Upper lobe of left lung (tissue), 6 donors: ENCODE measurements around the gene MAP3K9. TPM values are rescaled to one million over a fixed set of nuclear protein-coding genes. Genes with fewer than 3 reads are reported as not detected.

ENCODE experiments used
- ATAC-seq, 2 donors: fragments of 200-7000 bp; cut with Tn5 transposase; one replicate each; pipeline ENCODE4 v1.9.1; 2022; ENCODE audit warnings: mild to moderate bottlenecking in 2 of 2, moderate library complexity in 2 of 2; ENCODE audit not compliant: low FRiP score in 2 of 2
- DNase-seq, 2 donors: peaks; one replicate each; pipeline ENCODE4 v3.0.0-alpha.2; 2019 to 2020
- H3K27ac ChIP-seq, 4 donors: fragments of 200-600 bp; sonication (generic); one replicate each; pipeline ENCODE4 v1.5.1; 2016 to 2019
- H3K27me3 ChIP-seq, 4 donors: fragments of 200-600 bp; sonication (generic); one replicate each; pipeline ENCODE4 v1.5.1; 2017 to 2019
- H3K36me3 ChIP-seq, 4 donors: fragments of 200-600 bp; sonication (generic); one replicate each; pipeline ENCODE4 v1.5.1; 2016 to 2019
- H3K4me1 ChIP-seq, 4 donors: fragments of 200-600 bp; sonication (generic); one replicate each; pipeline ENCODE4 v1.5.1; 2018 to 2019
- H3K4me3 ChIP-seq, 4 donors: fragments of 200-600 bp; sonication (generic); one replicate each; pipeline ENCODE4 v1.5.1; 2017 to 2019; ENCODE audit warnings: mild to moderate bottlenecking in 2 of 4, moderate library complexity in 1 of 4
- H3K9me3 ChIP-seq, 4 donors: fragments of 200-600 bp; sonication (generic); one replicate each; pipeline ENCODE4 v1.5.1; 2018 to 2019
- EP300 ChIP-seq, 4 donors: sonication (generic); formaldehyde crosslinking; IDR thresholded peaks; one replicate each; pipeline ENCODE4 v1.5.1; 2017; ENCODE audit warnings: antibody characterized with exemption in 4 of 4, control low read depth in 2 of 4
- POLR2A ChIP-seq, 4 donors: fragments of 450-650 bp; IDR thresholded peaks; one replicate each; pipeline ENCODE4 v1.5.1; 2016 to 2017; ENCODE audit warnings: antibody characterized with exemption in 4 of 4, mild to moderate bottlenecking in 2 of 4
- POLR2AphosphoS5 ChIP-seq, 2 donors: sonication (generic); formaldehyde crosslinking; IDR thresholded peaks; one replicate each; pipeline ENCODE4 v1.5.1; 2017; ENCODE audit warnings: antibody characterized with exemption in 2 of 2
- WGBS, 2 donors: methylation state at CpG; one replicate each; pipeline ENCODE4 v1.1.5; 2017 to 2018; 5-methylcytosine and 5-hydroxymethylcytosine counted together
- total RNA-seq, 6 donors: library from RNA; depleted of rRNA in 4 of 6; stranded (reverse); fragments of >200 nt in 4 of 6; gene quantifications; one replicate each; pipeline versions ENCODE4 v1.1.0 to v1.2.1, GENCODE V29; 2016 to 2021
- TF ChIP-seq, protein P1 (sequence below), 6 experiments: fragments of 450-650 bp in 4 of 6; fragments of 200-600 bp in 2 of 6; sonication (generic) in 2 of 6; IDR thresholded peaks; one replicate each; pipeline ENCODE4 v1.5.1; 2016 to 2019; ENCODE audit warnings: antibody characterized with exemption in 6 of 6
- donor health status: DM: no; HTN: no; CAD: no; lungs with moderate emphysema.
- donor health status: DM: no; HTN: yes; CAD: no; lungs with severe emphysema.

MAP3K9 gene
- total RNA-seq, 6 donors from 2014 or later = 7.6 to 14.5 (median 11.2) TPM

DNA sequence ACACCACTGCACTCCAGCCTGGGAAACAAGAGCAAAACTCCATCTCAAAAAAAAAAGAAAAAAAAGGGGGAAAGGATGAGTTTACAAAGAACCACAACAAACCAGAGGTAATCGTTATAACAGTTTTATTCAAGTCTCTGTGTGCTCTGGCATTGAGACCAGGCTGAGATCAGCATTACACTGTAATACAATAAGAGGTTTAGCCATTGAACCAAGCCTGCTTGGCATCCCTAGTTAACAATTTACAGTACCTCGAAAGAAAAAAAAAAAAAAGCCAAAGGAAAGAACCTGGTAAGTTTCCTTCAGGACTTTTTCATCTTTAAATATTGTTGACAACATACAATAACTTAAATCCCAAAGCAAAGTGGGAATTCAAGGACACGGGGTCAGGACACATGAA is 86.9 kb downstream of the MAP3K9 start:
- 68 to 69% methylated on average over 3 of the region's 3 CpGs for WGBS, 2 donors

DNA sequence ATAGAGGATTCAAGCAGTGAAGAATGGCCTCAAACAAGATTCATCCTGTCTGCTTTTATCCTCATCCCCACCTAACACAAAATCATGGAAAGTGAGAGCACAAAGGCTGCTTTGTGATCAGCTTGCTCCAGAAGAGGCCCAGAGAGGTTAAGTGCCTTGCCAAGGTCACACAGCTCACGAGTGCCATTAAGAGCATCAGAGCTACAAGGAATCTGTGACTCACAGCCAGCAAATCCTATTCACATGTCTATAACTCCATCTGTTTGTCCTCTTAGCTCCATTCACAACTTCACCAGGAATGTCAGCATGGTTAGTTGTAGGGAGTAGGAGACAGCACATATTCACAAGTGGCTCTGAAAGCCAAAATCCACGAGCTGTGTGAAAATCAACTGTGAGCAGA is 87.8 kb downstream of the MAP3K9 start:
- Histone ChIP-seq H3K27ac (no peak overlapping the region), H3K9me3 (no peaks in the 10 kb centered on the region), H3K27me3 (no peaks in the 10 kb centered on the region), H3K4me1 (no peaks in the 10 kb centered on the region), H3K36me3 (no peaks in the 10 kb centered on the region), H3K4me3 (no peak overlapping the region)
- 65 to 88% methylated on average over 2 of the region's 2 CpGs for WGBS, 2 donors
- DNase-seq = no peak
- TF ChIP-seq EP300 (IDR thresholded peaks at IDR 0.05) (no peak), POLR2AphosphoS5 (IDR thresholded peaks at IDR 0.05) (no peak)
- no peak for ATAC-seq

More for the DNA sequence above, 86.9 kb downstream of the MAP3K9 start:
- Histone ChIP-seq H3K27ac (no peak overlapping the region), H3K4me1 (no peaks in the 10 kb centered on the region), H3K4me3 (no peak overlapping the region), H3K36me3 (no peaks in the 10 kb centered on the region), H3K27me3 (no peaks in the 10 kb centered on the region), H3K9me3 (no peaks in the 10 kb centered on the region)
- ATAC-seq = no peak
- TF ChIP-seq EP300 (IDR thresholded peaks at IDR 0.05) = no peak
- TF ChIP-seq POLR2A (IDR thresholded peaks at IDR 0.05) = no peak
- TF ChIP-seq POLR2AphosphoS5 (IDR thresholded peaks at IDR 0.05) = no peak
- TF ChIP-seq, protein P1, sequence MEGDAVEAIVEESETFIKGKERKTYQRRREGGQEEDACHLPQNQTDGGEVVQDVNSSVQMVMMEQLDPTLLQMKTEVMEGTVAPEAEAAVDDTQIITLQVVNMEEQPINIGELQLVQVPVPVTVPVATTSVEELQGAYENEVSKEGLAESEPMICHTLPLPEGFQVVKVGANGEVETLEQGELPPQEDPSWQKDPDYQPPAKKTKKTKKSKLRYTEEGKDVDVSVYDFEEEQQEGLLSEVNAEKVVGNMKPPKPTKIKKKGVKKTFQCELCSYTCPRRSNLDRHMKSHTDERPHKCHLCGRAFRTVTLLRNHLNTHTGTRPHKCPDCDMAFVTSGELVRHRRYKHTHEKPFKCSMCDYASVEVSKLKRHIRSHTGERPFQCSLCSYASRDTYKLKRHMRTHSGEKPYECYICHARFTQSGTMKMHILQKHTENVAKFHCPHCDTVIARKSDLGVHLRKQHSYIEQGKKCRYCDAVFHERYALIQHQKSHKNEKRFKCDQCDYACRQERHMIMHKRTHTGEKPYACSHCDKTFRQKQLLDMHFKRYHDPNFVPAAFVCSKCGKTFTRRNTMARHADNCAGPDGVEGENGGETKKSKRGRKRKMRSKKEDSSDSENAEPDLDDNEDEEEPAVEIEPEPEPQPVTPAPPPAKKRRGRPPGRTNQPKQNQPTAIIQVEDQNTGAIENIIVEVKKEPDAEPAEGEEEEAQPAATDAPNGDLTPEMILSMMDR (IDR thresholded peaks at IDR 0.05) = no peak
- no peak for DNase-seq

DNA sequence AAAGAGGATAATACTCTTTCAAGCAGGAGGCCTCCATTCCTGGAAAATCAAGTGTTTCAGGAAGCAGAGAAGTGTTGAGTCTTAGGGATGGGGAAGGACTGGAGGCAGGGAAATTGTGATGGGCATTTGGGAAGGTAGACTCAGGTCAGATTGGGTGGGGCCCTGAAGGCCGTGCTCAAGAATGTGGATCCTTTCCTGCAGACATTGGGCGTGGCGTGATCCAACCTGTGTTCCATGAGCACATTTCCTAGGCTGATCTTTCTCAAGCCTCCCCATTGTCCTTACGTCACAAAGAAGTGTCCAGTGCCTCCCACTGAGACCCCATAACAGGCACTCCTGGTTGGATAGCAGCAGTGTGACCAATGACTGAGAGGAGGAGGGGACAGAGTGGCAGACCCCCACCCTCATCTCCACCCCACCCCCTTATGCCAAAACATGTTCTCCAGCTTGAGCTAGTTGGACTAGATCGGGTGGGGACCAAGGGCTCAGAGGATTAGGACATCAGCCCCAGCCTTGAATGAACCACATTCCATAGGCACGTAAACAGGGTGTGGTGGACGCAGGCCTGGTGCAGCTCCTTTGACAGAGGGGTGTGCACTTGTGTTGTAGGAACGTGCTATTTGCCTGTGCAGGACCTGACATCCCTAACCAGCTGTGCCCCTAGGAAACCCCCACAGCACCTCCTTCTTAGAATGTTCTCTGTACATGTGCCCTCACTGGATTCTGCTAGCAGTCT is 90.8 kb downstream of the MAP3K9 start:
- no peak overlapping the region for H3K4me3 ChIP-seq
- H3K9me3 ChIP-seq = no peaks in the 10 kb centered on the region
- TF ChIP-seq POLR2A (IDR thresholded peaks at IDR 0.05) (no peak), EP300 (IDR thresholded peaks at IDR 0.05) (no peak), POLR2AphosphoS5 (IDR thresholded peaks at IDR 0.05) (no peak)
- TF ChIP-seq, protein P1 (IDR thresholded peaks at IDR 0.05) = no peak
- H3K4me1 ChIP-seq = peaks cover 0 to 4% (median 0%) of the 10 kb centered on the region in 4 donors
- DNase-seq (no peak), ATAC-seq (peak in 1 of 2 donors; percentile 73)
- H3K27me3 ChIP-seq = no peaks in the 10 kb centered on the region
- no peak overlapping the region for H3K27ac ChIP-seq
- 59 to 76% methylated on average over 6 to 8 of the region's 8 CpGs for WGBS, 2 donors
- no peaks in the 10 kb centered on the region for H3K36me3 ChIP-seq

DNA sequence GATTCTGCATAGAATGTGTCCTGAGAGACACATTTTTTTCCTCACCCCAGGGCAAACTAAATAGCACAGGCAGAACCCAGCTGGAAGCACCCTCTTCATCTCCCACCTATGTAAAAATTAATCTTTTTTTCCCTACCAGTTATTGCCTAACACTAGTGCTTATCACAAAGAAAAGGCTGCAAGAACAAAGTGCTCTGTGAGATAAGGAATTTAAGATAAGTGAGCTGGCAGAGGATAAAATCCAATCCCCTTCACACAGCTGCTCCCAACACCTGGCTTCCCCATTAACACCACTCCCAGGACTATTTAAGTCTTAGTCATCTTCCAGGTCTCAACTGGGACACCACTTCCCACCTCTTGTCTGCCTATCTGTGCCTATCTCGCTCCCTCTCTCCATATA is 92.4 kb downstream of the MAP3K9 start:
- DNase-seq = no peak
- no peaks in the 10 kb centered on the region for H3K36me3 ChIP-seq
- H3K4me1 ChIP-seq = peaks cover 0 to 8% (median 0%) of the 10 kb centered on the region in 4 donors
- no peaks in the 10 kb centered on the region for H3K9me3 ChIP-seq
- no peak overlapping the region for H3K27ac ChIP-seq
- no peaks in the 10 kb centered on the region for H3K27me3 ChIP-seq
- TF ChIP-seq EP300 (IDR thresholded peaks at IDR 0.05) = no peak
- no peak for TF ChIP-seq POLR2AphosphoS5 (IDR thresholded peaks at IDR 0.05)
- no peak for TF ChIP-seq POLR2A (IDR thresholded peaks at IDR 0.05)
- TF ChIP-seq, protein P1 (IDR thresholded peaks at IDR 0.05) = no peak
- H3K4me3 ChIP-seq = no peak overlapping the region
- no peak for ATAC-seq
- WGBS, 2 donors = 52 to 76% methylated on average over 1 of the region's 1 CpG

DNA sequence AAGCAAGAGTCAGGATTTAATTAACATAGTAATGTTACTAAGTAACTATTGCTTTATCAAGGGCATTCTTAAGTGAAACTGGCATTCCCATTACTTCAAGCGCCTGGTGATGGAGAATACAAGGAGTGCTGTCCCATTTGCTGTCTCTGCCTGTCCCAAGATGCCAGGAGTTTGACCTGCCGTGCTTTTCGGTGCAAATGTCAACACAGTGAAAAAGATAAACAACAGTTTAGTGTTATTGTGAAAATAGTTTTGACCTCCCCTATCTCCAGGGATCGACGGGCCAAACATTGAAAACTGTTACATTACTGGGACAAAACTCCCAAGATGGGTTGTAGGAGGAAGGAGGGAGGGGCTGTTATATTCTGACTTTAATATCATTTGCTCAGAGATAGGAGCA is 92.8 kb downstream of the MAP3K9 start:
- Histone ChIP-seq H3K27me3 (no peaks in the 10 kb centered on the region), H3K4me1 (peaks cover 0 to 8% (median 0%) of the 10 kb centered on the region in 4 donors), H3K4me3 (no peak overlapping the region), H3K36me3 (no peaks in the 10 kb centered on the region), H3K27ac (no peak overlapping the region), H3K9me3 (no peaks in the 10 kb centered on the region)
- WGBS, 2 donors = 33 to 37% methylated on average over 5 of the region's 5 CpGs
- ATAC-seq (no peak), DNase-seq (no peak)
- no peak for TF ChIP-seq POLR2A (IDR thresholded peaks at IDR 0.05)
- TF ChIP-seq, protein P1 (IDR thresholded peaks at IDR 0.05) = no peak
- TF ChIP-seq POLR2AphosphoS5 (IDR thresholded peaks at IDR 0.05) = no peak
- no peak for TF ChIP-seq EP300 (IDR thresholded peaks at IDR 0.05)
